H1 (cell line): ENCODE measurements around the gene TET1. TPM values are rescaled to one million over a fixed set of nuclear protein-coding genes. Genes with fewer than 3 reads are reported as not detected.

ENCODE experiments used
- ATF2 ChIP-seq: IDR thresholded peaks from 2 replicates; pipeline ENCODE4 v1.6.1; 2012; ENCODE audit warnings: low read length, inconsistent platforms
- CEBPB ChIP-seq: IDR thresholded peaks from 2 replicates; pipeline ENCODE4 v1.6.1; 2012; ENCODE audit warnings: low read depth, low read length
- CTBP2 ChIP-seq: IDR thresholded peaks from 2 replicates; pipeline ENCODE4 v1.7.0; 2011; ENCODE audit warnings: borderline replicate concordance, mild to moderate bottlenecking, moderate library complexity, mixed read lengths, low read length; ENCODE audit not compliant: insufficient read depth, insufficient read length
- NANOG ChIP-seq: IDR thresholded peaks from 2 replicates; pipeline ENCODE4 v1.6.1; 2011; ENCODE audit warnings: low read length, low read depth, mild to moderate bottlenecking, inconsistent platforms; ENCODE audit not compliant: insufficient read depth, poor library complexity, severe bottlenecking
- POLR2A ChIP-seq, 2 experiments: IDR thresholded peaks; 1 replicate in 1 of 2; 2 replicates in 1 of 2; pipeline ENCODE4 v1.6.1; 2011; ENCODE audit warnings: low read depth in 2 of 2, low read length in 2 of 2, mild to moderate bottlenecking in 2 of 2; ENCODE audit errors: control extremely low read depth in 1 of 2
- RFX5 ChIP-seq: IDR thresholded peaks from 2 replicates; pipeline ENCODE4 v1.6.1; 2011; ENCODE audit warnings: low read depth, low read length, improper control_type of control experiment, borderline replicate concordance
- USF2 ChIP-seq: IDR thresholded peaks from 2 replicates; pipeline ENCODE4 v1.6.1; 2011; ENCODE audit warnings: low read length, improper control_type of control experiment
- polyA plus RNA-seq, 7 experiments: library from polyadenylated mRNA; depleted of rRNA in 3 of 7; stranded (reverse) in 5 of 7; unstranded in 2 of 7; fragments of >200 nt in 5 of 7; fragments of 200-250 nt in 2 of 7; gene quantifications; 1 replicate in 5 of 7; 2 replicates in 1 of 7; 4 replicates in 1 of 7; pipeline versions ENCODE4 v1.2.1 to v1.2.3, GENCODE V29; 2011 to 2013; ENCODE audit warnings: missing spikeins in 2 of 7, mixed read lengths in 2 of 7
- total RNA-seq: library from RNA; stranded (reverse); fragmentation: NEBNext Ultra II Directional; extraction: Animal tissue kit (Norgen Biotek cat#: 25700); gene quantifications from 2 replicates; pipeline ENCODE4 v1.2.1, GENCODE V29; 2021

TET1 gene
- total and polyA plus RNA-seq, 2 of the 8 experiments (the other 6 are each of a cell fraction or from before 2014, with no cell fraction given) = 15.2 to 69.3 TPM

- TF ChIP-seq RFX5 = no peak
- no peak for TF ChIP-seq USF2
- TF ChIP-seq ATF2 = no peak
- TF ChIP-seq CTBP2 = no peak
- no peak for TF ChIP-seq NANOG
- no peak for TF ChIP-seq CEBPB
- no peak for TF ChIP-seq POLR2A (IDR thresholded peaks at IDR 0.05; ENCODE audit: control extremely low read depth in 1 of 2, low read depth in 2 of 2, low read length in 2 of 2)
Observed at GRCh38 chr10:68595513-68595912, 35.4 kb downstream of the TET1 start (continued).
